ENCODE data around the gene COX6A2.
A peak's percentile ranks its signal among the peaks of the same experiment; 100 is the strongest.

Gene COX6A2

GRCh38 chr16:31455601-31456314 is 27.6 kb upstream of the COX6A2 start:
- Histone ChIP-seq H4K8ac (ENCODE audit: low read length) (no peak overlapping the region), H2AK5ac (ENCODE audit: low read length, severe bottlenecking) (no peak overlapping the region), H2BK12ac (ENCODE audit: low read length in 2 of 2) (no peak overlapping the region), H3K9me3 (ENCODE audit: control insufficient read depth, low read length) (no peaks in the 10 kb centered on the region), H3K4me2 (ENCODE audit: low read length, poor library complexity, severe bottlenecking) (no peak overlapping the region), H3K36me3 (ENCODE audit: control insufficient read depth in 1 of 2, insufficient read depth in 2 of 2, low read depth in 1 of 2, low read length in 2 of 2) (peaks cover 10 to 21% of the 10 kb centered on the region in 2 experiments), H3K4me3 (ENCODE audit: insufficient read depth in 1 of 2, low read depth in 1 of 2, low read length in 2 of 2) (peak overlapping the region in 1 of 2 experiments; percentile 27), H3K9ac (ENCODE audit: low read length) (peak overlapping the region; percentile 22), H3K18ac (ENCODE audit: low read depth in 1 of 2, low read length in 2 of 2) (no peak overlapping the region), H3K27ac (ENCODE audit: low read length, poor library complexity, severe bottlenecking) (no peak overlapping the region), H3K4me1 (ENCODE audit: control insufficient read depth, insufficient read depth, low read depth, low read length) (peaks cover 45% of the 10 kb centered on the region), H2BK15ac (ENCODE audit: low read depth, poor library complexity, severe bottlenecking) (no peak overlapping the region), H2AFZ (ENCODE audit: low read depth, low read length) (no peak overlapping the region), H2BK120ac (ENCODE audit: low read depth, low read length) (no peak overlapping the region), H3K4ac (ENCODE audit: low read depth in 1 of 2, low read length in 2 of 2) (no peak overlapping the region), H3K14ac (ENCODE audit: low read length in 2 of 2) (no peak overlapping the region), H2BK5ac (ENCODE audit: low read depth, low read length, poor library complexity, severe bottlenecking) (no peak overlapping the region), H3K27me3 (ENCODE audit: control insufficient read depth in 1 of 2, insufficient read depth in 1 of 2, low read length in 2 of 2) (no peaks in the 10 kb centered on the region), H3K23ac (ENCODE audit: low read length in 2 of 2) (no peak overlapping the region), H3K79me1 (replicated peaks; ENCODE audit: low read length, poor library complexity, severe bottlenecking) (peaks cover 17% of the 10 kb centered on the region), H4K91ac (ENCODE audit: low read length) (peak overlapping the region; percentile 21)
- 89% methylated on average over 17 of the region's 17 CpGs for WGBS
- no peak for DNase-seq

GRCh38 chr16:31453255-31454204 is 25.4 kb upstream of the COX6A2 start:
- Histone ChIP-seq H3K4me3 (ENCODE audit: insufficient read depth in 1 of 2, low read depth in 1 of 2, low read length in 2 of 2) (peak overlapping the region in 1 of 2 experiments; percentile 28), H3K36me3 (ENCODE audit: control insufficient read depth in 1 of 2, insufficient read depth in 2 of 2, low read depth in 1 of 2, low read length in 2 of 2) (peaks cover 10 to 21% of the 10 kb centered on the region in 2 experiments), H3K9ac (ENCODE audit: low read length) (peak overlapping the region; percentile 78), H3K79me1 (replicated peaks; ENCODE audit: low read length, poor library complexity, severe bottlenecking) (peaks cover 17% of the 10 kb centered on the region), H3K4ac (ENCODE audit: low read depth in 1 of 2, low read length in 2 of 2) (peak overlapping the region in 1 of 2 experiments; percentile 82), H2BK15ac (ENCODE audit: low read depth, poor library complexity, severe bottlenecking) (no peak overlapping the region), H3K23ac (ENCODE audit: low read length in 2 of 2) (peak overlapping the region in 1 of 2 experiments; percentile 24), H2AK5ac (ENCODE audit: low read length, severe bottlenecking) (peak overlapping the region; percentile 65), H3K27ac (ENCODE audit: low read length, poor library complexity, severe bottlenecking) (peak overlapping the region; percentile 31), H2BK120ac (ENCODE audit: low read depth, low read length) (no peak overlapping the region), H3K27me3 (ENCODE audit: control insufficient read depth in 1 of 2, insufficient read depth in 1 of 2, low read length in 2 of 2) (no peaks in the 10 kb centered on the region), H3K14ac (ENCODE audit: low read length in 2 of 2) (peak overlapping the region in 1 of 2 experiments; percentile 86), H3K9me3 (ENCODE audit: control insufficient read depth, low read length) (no peaks in the 10 kb centered on the region), H2AFZ (ENCODE audit: low read depth, low read length) (no peak overlapping the region), H4K91ac (ENCODE audit: low read length) (peak overlapping the region; percentile 84), H2BK12ac (ENCODE audit: low read length in 2 of 2) (peak overlapping the region; percentile 3 to 53), H3K18ac (ENCODE audit: low read depth in 1 of 2, low read length in 2 of 2) (peak overlapping the region; percentile 13 to 72), H3K4me2 (ENCODE audit: low read length, poor library complexity, severe bottlenecking) (no peak overlapping the region), H4K8ac (ENCODE audit: low read length) (peak overlapping the region; percentile 76), H3K4me1 (ENCODE audit: control insufficient read depth, insufficient read depth, low read depth, low read length) (peaks cover 42% of the 10 kb centered on the region), H2BK5ac (ENCODE audit: low read depth, low read length, poor library complexity, severe bottlenecking) (no peak overlapping the region)
- DNase-seq = peak; percentile 85
- WGBS = 39% methylated on average over 18 of the region's 20 CpGs

- Histone ChIP-seq H2BK5ac (ENCODE audit: low read depth, low read length, poor library complexity, severe bottlenecking) (no peak overlapping the region), H4K91ac (ENCODE audit: low read length) (peak overlapping the region; percentile 2), H2BK120ac (ENCODE audit: low read depth, low read length) (no peak overlapping the region), H3K36me3 (ENCODE audit: control insufficient read depth in 1 of 2, insufficient read depth in 2 of 2, low read depth in 1 of 2, low read length in 2 of 2) (peaks cover 10 to 20% of the 10 kb centered on the region in 2 experiments), H3K27ac (ENCODE audit: low read length, poor library complexity, severe bottlenecking) (peak overlapping the region; percentile 63), H3K23ac (ENCODE audit: low read length in 2 of 2) (no peak overlapping the region), H3K4ac (ENCODE audit: low read depth in 1 of 2, low read length in 2 of 2) (peak overlapping the region in 1 of 2 experiments; percentile 84), H3K9ac (ENCODE audit: low read length) (peak overlapping the region; percentile 78), H2AK5ac (ENCODE audit: low read length, severe bottlenecking) (peak overlapping the region; percentile 90), H3K9me3 (ENCODE audit: control insufficient read depth, low read length) (no peaks in the 10 kb centered on the region), H3K18ac (ENCODE audit: low read depth in 1 of 2, low read length in 2 of 2) (no peak overlapping the region), H3K4me3 (ENCODE audit: insufficient read depth in 1 of 2, low read depth in 1 of 2, low read length in 2 of 2) (peak overlapping the region in 1 of 2 experiments; percentile 28), H3K4me2 (ENCODE audit: low read length, poor library complexity, severe bottlenecking) (no peak overlapping the region), H3K14ac (ENCODE audit: low read length in 2 of 2) (no peak overlapping the region), H3K4me1 (ENCODE audit: control insufficient read depth, insufficient read depth, low read depth, low read length) (peaks cover 37% of the 10 kb centered on the region), H3K27me3 (ENCODE audit: control insufficient read depth in 1 of 2, insufficient read depth in 1 of 2, low read length in 2 of 2) (no peaks in the 10 kb centered on the region), H2BK15ac (ENCODE audit: low read depth, poor library complexity, severe bottlenecking) (no peak overlapping the region), H4K8ac (ENCODE audit: low read length) (peak overlapping the region; percentile 24), H3K79me1 (replicated peaks; ENCODE audit: low read length, poor library complexity, severe bottlenecking) (peaks cover 17% of the 10 kb centered on the region), H2BK12ac (ENCODE audit: low read length in 2 of 2) (peak overlapping the region in 1 of 2 experiments; percentile 33), H2AFZ (ENCODE audit: low read depth, low read length) (no peak overlapping the region)
- WGBS = 67% methylated on average over 2 of the region's 3 CpGs
- peak; percentile 87 for DNase-seq
Measured at GRCh38 chr16:31452631-31453106, 24.5 kb upstream of the COX6A2 start.
